HFFc6 (cell line): ENCODE results near the gene ZBTB45. TPM values are rescaled to one million over a fixed set of nuclear protein-coding genes. Genes with fewer than 3 reads are reported as not detected.

ENCODE experiments used
- DNase-seq: peaks from one replicate; pipeline ENCODE4 v3.0.0-alpha.2; 2018
- H3K27ac Mint-ChIP-seq: 2 replicates; pipeline ENCODE4 v1.8.0; 2020; ENCODE audit warnings: mild to moderate bottlenecking, mixed read lengths
- H3K27me3 Mint-ChIP-seq: 2 replicates; pipeline ENCODE4 v1.8.0; 2021; ENCODE audit warnings: mild to moderate bottlenecking, moderate library complexity, mixed read lengths; ENCODE audit not compliant: insufficient read depth
- H3K36me3 Mint-ChIP-seq: 2 replicates; pipeline ENCODE4 v1.8.0; 2021; ENCODE audit warnings: low read depth, mixed read lengths
- H3K4me1 Mint-ChIP-seq: 2 replicates; pipeline ENCODE4 v1.8.0; 2020; ENCODE audit warnings: low read depth, mixed read lengths
- H3K4me3 Mint-ChIP-seq: 2 replicates; pipeline ENCODE4 v1.8.0; 2020; ENCODE audit warnings: mild to moderate bottlenecking, moderate library complexity, mixed read lengths
- H3K9me3 Mint-ChIP-seq: 2 replicates; pipeline ENCODE4 v1.8.0; 2020; ENCODE audit warnings: mild to moderate bottlenecking, mixed read lengths
- CTCF ChIP-seq: fragments of 200-600 bp; sonication (generic); IDR thresholded peaks from 2 replicates; pipeline ENCODE4 v1.5.0; 2021; ENCODE audit warnings: antibody characterized with exemption, mild to moderate bottlenecking
- total RNA-seq, 6 experiments: library from RNA; stranded (reverse); fragmentation: NEBNext Ultra II Directional; extraction: Animal tissue kit (Norgen Biotek cat#: 25700); gene quantifications; 2 replicates in 1 of 6; 3 replicates in 5 of 6; pipeline ENCODE4 v1.2.3, GENCODE V29; 2021

ZBTB45 gene
- total RNA-seq, 6 experiments from 2014 or later: 15.0 to 17.4 (median 16.7) TPM

GRCh38 chr19:58500242-58500641 is 19.4 kb downstream of the ZBTB45 start:
- Mint-ChIP-seq H3K27ac (no peak overlapping the region; the same call in 1 of the 2 replicates), H3K36me3 (peaks cover 4% of the 10 kb centered on the region), H3K9me3 (peaks cover 4% of the 10 kb centered on the region), H3K4me1 (peaks cover 15% of the 10 kb centered on the region), H3K4me3 (peak overlapping the region; percentile 89), H3K27me3 (peaks cover 5% of the 10 kb centered on the region)
- DNase-seq: no peak
- TF ChIP-seq CTCF: no peak

GRCh38 chr19:58499021-58499927 is 20.3 kb downstream of the ZBTB45 start:
- peaks cover 5% of the 10 kb centered on the region for H3K27me3 Mint-ChIP-seq
- H3K9me3 Mint-ChIP-seq: peaks cover 4% of the 10 kb centered on the region
- peak; percentile 73 for TF ChIP-seq CTCF
- H3K4me3 Mint-ChIP-seq: peak overlapping the region; percentile 89
- H3K4me1 Mint-ChIP-seq: peaks cover 15% of the 10 kb centered on the region
- peak overlapping the region; percentile 90 for H3K27ac Mint-ChIP-seq
- peaks cover 4% of the 10 kb centered on the region for H3K36me3 Mint-ChIP-seq
- peak; percentile 99 for DNase-seq

GRCh38 chr19:58498316-58499020 is 21.1 kb downstream of the ZBTB45 start:
- Mint-ChIP-seq H3K4me1 (peaks cover 15% of the 10 kb centered on the region), H3K9me3 (peaks cover 4% of the 10 kb centered on the region), H3K4me3 (peak overlapping the region; percentile 89), H3K27me3 (peaks cover 5% of the 10 kb centered on the region), H3K36me3 (peaks cover 4% of the 10 kb centered on the region), H3K27ac (no peak overlapping the region)
- TF ChIP-seq CTCF: no peak
- no peak for DNase-seq

- H3K9me3 Mint-ChIP-seq: peaks cover 4% of the 10 kb centered on the region
- H3K27me3 Mint-ChIP-seq: peaks cover 5% of the 10 kb centered on the region
- DNase-seq: no peak
- no peak overlapping the region for H3K4me3 Mint-ChIP-seq
- H3K4me1 Mint-ChIP-seq: peaks cover 15% of the 10 kb centered on the region
- TF ChIP-seq CTCF: no peak
- peaks cover 4% of the 10 kb centered on the region for H3K36me3 Mint-ChIP-seq
- H3K27ac Mint-ChIP-seq: no peak overlapping the region
Observed at GRCh38 chr19:58497634-58498170, 21.9 kb downstream of the ZBTB45 start.

- DNase-seq: no peak
- no peaks in the 10 kb centered on the region for H3K4me1 Mint-ChIP-seq
- no peaks in the 10 kb centered on the region for H3K9me3 Mint-ChIP-seq
- TF ChIP-seq CTCF: no peak
- H3K27me3 Mint-ChIP-seq: peaks cover 3% of the 10 kb centered on the region
- H3K36me3 Mint-ChIP-seq: no peaks in the 10 kb centered on the region
- no peak overlapping the region for H3K27ac Mint-ChIP-seq
- no peak overlapping the region for H3K4me3 Mint-ChIP-seq
Observed at GRCh38 chr19:58492265-58492664, 27.3 kb downstream of the ZBTB45 start.
